ENCODE measurements around the gene PRKCI.

DNA sequence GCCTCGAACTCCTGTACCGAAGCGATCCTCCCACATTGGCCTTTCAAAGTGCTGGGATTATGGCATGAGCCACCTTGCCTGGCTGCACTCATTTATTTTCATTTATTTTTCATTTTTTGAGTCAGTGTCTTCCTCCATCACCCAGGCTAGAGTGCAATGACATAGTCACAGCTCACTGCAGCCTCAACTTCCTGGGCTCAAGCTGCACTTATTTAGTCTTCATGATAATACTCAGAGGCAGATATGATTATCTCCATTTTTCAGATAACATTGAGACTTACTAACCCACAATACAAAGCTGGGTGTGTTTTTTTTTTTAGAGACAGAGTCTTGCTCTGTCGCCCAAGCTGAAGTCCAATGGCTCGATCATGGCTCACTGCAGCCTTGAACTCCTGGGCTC is 10.0 kb downstream of the PRKCI start:
- TF ChIP-seq, protein P1, sequence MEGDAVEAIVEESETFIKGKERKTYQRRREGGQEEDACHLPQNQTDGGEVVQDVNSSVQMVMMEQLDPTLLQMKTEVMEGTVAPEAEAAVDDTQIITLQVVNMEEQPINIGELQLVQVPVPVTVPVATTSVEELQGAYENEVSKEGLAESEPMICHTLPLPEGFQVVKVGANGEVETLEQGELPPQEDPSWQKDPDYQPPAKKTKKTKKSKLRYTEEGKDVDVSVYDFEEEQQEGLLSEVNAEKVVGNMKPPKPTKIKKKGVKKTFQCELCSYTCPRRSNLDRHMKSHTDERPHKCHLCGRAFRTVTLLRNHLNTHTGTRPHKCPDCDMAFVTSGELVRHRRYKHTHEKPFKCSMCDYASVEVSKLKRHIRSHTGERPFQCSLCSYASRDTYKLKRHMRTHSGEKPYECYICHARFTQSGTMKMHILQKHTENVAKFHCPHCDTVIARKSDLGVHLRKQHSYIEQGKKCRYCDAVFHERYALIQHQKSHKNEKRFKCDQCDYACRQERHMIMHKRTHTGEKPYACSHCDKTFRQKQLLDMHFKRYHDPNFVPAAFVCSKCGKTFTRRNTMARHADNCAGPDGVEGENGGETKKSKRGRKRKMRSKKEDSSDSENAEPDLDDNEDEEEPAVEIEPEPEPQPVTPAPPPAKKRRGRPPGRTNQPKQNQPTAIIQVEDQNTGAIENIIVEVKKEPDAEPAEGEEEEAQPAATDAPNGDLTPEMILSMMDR (IDR thresholded peaks at IDR 0.05), result no peak
- TF ChIP-seq, protein P2, sequence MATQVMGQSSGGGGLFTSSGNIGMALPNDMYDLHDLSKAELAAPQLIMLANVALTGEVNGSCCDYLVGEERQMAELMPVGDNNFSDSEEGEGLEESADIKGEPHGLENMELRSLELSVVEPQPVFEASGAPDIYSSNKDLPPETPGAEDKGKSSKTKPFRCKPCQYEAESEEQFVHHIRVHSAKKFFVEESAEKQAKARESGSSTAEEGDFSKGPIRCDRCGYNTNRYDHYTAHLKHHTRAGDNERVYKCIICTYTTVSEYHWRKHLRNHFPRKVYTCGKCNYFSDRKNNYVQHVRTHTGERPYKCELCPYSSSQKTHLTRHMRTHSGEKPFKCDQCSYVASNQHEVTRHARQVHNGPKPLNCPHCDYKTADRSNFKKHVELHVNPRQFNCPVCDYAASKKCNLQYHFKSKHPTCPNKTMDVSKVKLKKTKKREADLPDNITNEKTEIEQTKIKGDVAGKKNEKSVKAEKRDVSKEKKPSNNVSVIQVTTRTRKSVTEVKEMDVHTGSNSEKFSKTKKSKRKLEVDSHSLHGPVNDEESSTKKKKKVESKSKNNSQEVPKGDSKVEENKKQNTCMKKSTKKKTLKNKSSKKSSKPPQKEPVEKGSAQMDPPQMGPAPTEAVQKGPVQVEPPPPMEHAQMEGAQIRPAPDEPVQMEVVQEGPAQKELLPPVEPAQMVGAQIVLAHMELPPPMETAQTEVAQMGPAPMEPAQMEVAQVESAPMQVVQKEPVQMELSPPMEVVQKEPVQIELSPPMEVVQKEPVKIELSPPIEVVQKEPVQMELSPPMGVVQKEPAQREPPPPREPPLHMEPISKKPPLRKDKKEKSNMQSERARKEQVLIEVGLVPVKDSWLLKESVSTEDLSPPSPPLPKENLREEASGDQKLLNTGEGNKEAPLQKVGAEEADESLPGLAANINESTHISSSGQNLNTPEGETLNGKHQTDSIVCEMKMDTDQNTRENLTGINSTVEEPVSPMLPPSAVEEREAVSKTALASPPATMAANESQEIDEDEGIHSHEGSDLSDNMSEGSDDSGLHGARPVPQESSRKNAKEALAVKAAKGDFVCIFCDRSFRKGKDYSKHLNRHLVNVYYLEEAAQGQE (IDR thresholded peaks at IDR 0.05; ENCODE audit: insufficient read depth in 1 of 2, low read depth in 2 of 2, low read length in 1 of 2), result no peak
